Activated naive CD8-positive, alpha-beta T cell treated with anti-CD3 and anti-CD28 coated beads, Interleukin-2, amount 50 U/mL, for 24 hours (primary cell): ENCODE results near the gene IGSF9B.
A peak's percentile ranks its signal among the peaks of the same experiment; 100 is the strongest.

Experiments
- ATAC-seq: fragments of 150-1000 bp; cut with Tn5 transposase; one replicate; pipeline ENCODE4 v1.10.0; 2021
- DNase-seq: peaks from one replicate; pipeline ENCODE4 v3.0.0; 2021
- H3K27ac Mint-ChIP-seq: one replicate; pipeline ENCODE4 v1.8.0; 2021; ENCODE audit warnings: mild to moderate bottlenecking, mixed read lengths
- H3K27me3 Mint-ChIP-seq: one replicate; pipeline ENCODE4 v1.8.0; 2021; ENCODE audit warnings: mixed read lengths
- H3K36me3 Mint-ChIP-seq: one replicate; pipeline ENCODE4 v1.8.0; 2021; ENCODE audit warnings: low read depth, mixed read lengths
- H3K4me1 Mint-ChIP-seq: one replicate; pipeline ENCODE4 v1.8.0; 2021; ENCODE audit warnings: mixed read lengths
- H3K4me3 Mint-ChIP-seq: one replicate; pipeline ENCODE4 v1.8.0; 2021; ENCODE audit warnings: mild to moderate bottlenecking, moderate library complexity, mixed read lengths
- H3K9me3 Mint-ChIP-seq: one replicate; pipeline ENCODE4 v1.8.0; 2021; ENCODE audit warnings: mixed read lengths

IGSF9B gene

DNA sequence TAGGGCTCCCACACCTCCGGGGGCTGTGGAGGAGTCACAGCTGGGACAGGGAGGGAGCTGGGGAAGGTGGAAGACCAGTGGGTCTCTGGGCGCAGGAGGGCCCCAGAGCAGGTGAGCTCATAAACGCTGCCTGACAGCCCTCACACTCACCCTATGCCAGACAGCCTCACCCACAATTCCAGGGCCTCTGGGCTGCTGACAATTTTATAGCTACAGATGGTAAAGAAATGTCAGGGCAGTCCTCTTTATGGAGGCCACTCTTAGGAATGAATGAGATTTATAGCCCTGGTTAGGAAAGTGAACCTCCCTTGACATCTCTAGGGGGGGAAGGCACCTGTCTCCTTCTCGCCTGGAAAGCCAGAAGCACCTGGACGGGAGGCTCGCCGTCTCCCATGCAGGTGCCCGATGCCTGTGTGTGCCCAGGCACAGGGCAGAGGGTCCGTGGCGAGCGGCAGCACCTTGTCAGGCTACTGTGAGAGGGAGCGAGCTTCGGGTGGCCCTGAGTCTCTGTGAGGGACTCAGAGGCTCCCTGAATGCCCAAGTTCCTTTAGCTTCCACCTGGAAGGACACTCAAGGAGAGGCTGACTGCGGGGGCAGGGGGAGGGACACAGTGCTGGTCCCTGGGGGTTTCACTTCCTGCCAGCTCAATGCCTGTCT is 39.9 kb downstream of the IGSF9B start:
- ATAC-seq (no peak), DNase-seq (no peak)
- H3K36me3 Mint-ChIP-seq, result peaks cover 8% of the 10 kb centered on the region
- H3K27me3 Mint-ChIP-seq, result no peaks in the 10 kb centered on the region
- H3K9me3 Mint-ChIP-seq, result no peaks in the 10 kb centered on the region
- no peak overlapping the region for H3K27ac Mint-ChIP-seq
- H3K4me3 Mint-ChIP-seq, result no peak overlapping the region
- no peaks in the 10 kb centered on the region for H3K4me1 Mint-ChIP-seq

GRCh38 chr11:133913761-133914160 is 43.0 kb downstream of the IGSF9B start:
- H3K27me3 Mint-ChIP-seq, result no peaks in the 10 kb centered on the region
- peaks cover 19% of the 10 kb centered on the region for H3K36me3 Mint-ChIP-seq
- H3K9me3 Mint-ChIP-seq, result no peaks in the 10 kb centered on the region
- DNase-seq, result no peak
- H3K27ac Mint-ChIP-seq, result no peak overlapping the region
- ATAC-seq, result no peak
- H3K4me3 Mint-ChIP-seq, result no peak overlapping the region
- no peaks in the 10 kb centered on the region for H3K4me1 Mint-ChIP-seq

GRCh38 chr11:133911171-133911570 is 45.6 kb downstream of the IGSF9B start:
- Mint-ChIP-seq H3K9me3 (no peaks in the 10 kb centered on the region), H3K4me1 (no peaks in the 10 kb centered on the region), H3K27me3 (no peaks in the 10 kb centered on the region), H3K27ac (no peak overlapping the region), H3K36me3 (peaks cover 21% of the 10 kb centered on the region), H3K4me3 (no peak overlapping the region)
- no peak for DNase-seq
- ATAC-seq, result peak; percentile 33

DNA sequence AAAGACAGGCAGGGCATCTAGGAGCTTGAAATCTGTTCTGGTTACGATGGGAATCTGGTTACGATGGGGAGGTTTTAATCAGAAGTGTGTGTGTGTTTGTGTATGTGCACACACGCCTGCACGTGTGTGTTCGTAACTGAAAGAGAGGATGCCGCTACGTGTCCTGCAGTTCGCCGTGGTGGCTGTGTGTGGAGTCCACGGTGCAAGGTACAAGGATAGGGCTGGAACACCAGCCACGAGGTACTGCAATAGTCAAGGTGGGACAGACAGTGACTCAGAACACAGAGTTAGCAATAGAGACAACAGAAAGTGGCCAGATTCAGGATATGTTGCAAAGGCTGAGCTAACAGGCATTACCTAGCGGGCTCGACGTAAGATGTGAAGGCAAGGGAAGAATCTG is 46.7 kb downstream of the IGSF9B start:
- Mint-ChIP-seq H3K4me3 (no peak overlapping the region), H3K27me3 (no peaks in the 10 kb centered on the region), H3K36me3 (peaks cover 19% of the 10 kb centered on the region), H3K27ac (no peak overlapping the region), H3K9me3 (no peaks in the 10 kb centered on the region), H3K4me1 (no peaks in the 10 kb centered on the region)
- ATAC-seq (no peak), DNase-seq (no peak)

DNA sequence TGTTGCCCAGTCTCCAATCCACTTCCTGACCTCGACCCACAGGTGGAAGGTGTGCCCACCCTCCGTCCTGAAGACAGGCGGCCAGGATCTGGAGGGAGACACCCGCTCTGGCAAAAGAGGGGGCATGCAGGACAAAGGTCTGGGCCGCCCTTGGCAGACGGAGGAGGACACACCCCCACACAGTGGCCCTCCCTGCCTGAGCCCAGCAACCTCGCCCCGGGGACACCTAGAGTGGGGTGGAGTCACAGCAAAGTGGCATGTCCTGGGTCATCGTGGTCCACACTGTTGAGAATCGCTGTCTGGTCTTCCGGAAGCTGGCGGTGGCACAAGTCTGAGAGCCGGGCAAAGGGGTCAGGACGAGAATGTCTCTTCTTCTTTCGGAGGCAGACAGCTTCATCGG is 47.9 kb downstream of the IGSF9B start:
- Mint-ChIP-seq H3K27me3 (no peaks in the 10 kb centered on the region), H3K27ac (no peak overlapping the region), H3K4me3 (no peak overlapping the region), H3K4me1 (no peaks in the 10 kb centered on the region), H3K9me3 (no peaks in the 10 kb centered on the region), H3K36me3 (peaks cover 19% of the 10 kb centered on the region)
- DNase-seq, result no peak
- no peak for ATAC-seq

DNA sequence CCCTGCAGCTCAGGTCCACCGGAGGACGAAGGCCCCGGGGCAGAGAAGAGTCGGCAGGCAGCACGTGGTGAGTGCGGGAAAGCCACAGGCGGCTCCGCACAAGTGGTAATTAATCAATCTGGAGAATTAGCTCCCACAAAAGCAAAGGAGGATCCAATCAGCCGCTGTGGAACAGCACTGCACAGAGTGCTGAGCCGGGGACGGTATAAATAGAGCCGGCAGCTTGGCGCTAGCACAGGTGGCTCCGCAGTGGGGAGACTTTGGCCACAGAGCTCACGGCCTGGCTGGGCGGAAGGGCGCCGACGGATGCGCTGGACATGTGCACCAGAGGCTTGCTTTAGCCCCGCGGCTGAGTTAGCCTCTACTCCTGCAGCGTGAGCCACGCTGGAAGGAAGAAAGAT is 48.9 kb downstream of the IGSF9B start:
- no peaks in the 10 kb centered on the region for H3K9me3 Mint-ChIP-seq
- H3K4me1 Mint-ChIP-seq, result no peaks in the 10 kb centered on the region
- H3K27ac Mint-ChIP-seq, result no peak overlapping the region
- no peak overlapping the region for H3K4me3 Mint-ChIP-seq
- no peak for ATAC-seq
- peaks cover 19% of the 10 kb centered on the region for H3K36me3 Mint-ChIP-seq
- DNase-seq, result no peak
- no peaks in the 10 kb centered on the region for H3K27me3 Mint-ChIP-seq

DNA sequence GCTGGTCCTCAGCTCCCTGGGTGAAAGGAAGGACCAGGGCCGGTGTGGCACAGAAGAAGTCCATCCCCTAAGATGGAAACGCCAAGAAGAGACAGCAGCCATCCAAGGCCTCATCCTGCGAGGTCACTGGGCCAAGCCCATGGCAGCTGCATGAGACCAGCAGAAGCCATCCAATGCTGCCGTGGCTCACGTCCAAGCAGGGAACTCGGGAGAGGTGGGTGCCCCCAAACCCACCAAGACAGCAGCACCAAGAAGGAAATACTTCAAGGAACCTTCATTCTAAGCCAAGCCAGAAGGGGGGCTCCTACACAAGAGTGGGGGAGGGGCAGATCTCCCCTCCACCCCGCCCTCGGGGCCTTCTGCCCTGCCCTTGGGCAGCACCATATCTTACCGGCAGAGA is 49.6 kb downstream of the IGSF9B start:
- DNase-seq, result no peak
- Mint-ChIP-seq H3K9me3 (no peaks in the 10 kb centered on the region), H3K4me3 (no peak overlapping the region), H3K27ac (no peak overlapping the region), H3K27me3 (no peaks in the 10 kb centered on the region), H3K4me1 (no peaks in the 10 kb centered on the region), H3K36me3 (peaks cover 17% of the 10 kb centered on the region)
- ATAC-seq, result no peak

- DNase-seq, result no peak
- H3K36me3 Mint-ChIP-seq, result peaks cover 17% of the 10 kb centered on the region
- no peaks in the 10 kb centered on the region for H3K27me3 Mint-ChIP-seq
- no peaks in the 10 kb centered on the region for H3K4me1 Mint-ChIP-seq
- no peak overlapping the region for H3K4me3 Mint-ChIP-seq
- ATAC-seq, result no peak
- H3K9me3 Mint-ChIP-seq, result no peaks in the 10 kb centered on the region
- H3K27ac Mint-ChIP-seq, result no peak overlapping the region
Observed at GRCh38 chr11:133906746-133907145, 50.0 kb downstream of the IGSF9B start.

GRCh38 chr11:133906241-133906640 is 50.5 kb downstream of the IGSF9B start:
- H3K27ac Mint-ChIP-seq, result no peak overlapping the region
- no peak for ATAC-seq
- no peaks in the 10 kb centered on the region for H3K4me1 Mint-ChIP-seq
- H3K9me3 Mint-ChIP-seq, result no peaks in the 10 kb centered on the region
- H3K27me3 Mint-ChIP-seq, result no peaks in the 10 kb centered on the region
- H3K36me3 Mint-ChIP-seq, result peaks cover 14% of the 10 kb centered on the region
- no peak for DNase-seq
- H3K4me3 Mint-ChIP-seq, result no peak overlapping the region

DNA sequence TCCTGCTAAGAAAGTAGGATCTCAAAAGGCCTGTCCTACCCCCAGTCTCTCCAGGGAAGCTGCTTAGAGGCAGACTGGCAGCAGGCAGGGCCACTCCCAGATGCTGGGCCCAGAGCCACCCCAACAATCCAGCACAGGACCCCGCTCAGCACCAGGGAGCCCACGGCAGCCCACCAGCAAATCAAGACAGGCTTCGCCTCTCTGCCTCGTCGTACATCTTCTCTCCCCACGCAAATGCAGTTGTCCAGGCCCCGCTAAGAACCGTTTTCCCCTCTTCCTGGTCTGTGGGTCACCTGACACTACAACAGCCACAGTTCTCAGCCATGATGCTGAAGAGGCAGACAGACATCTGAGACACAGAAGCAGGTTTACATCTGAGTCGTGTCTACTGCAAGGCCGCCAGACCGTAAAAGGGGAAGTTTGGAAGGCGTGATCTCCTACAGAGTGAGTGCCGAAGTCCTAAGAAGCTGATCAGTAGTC is 51.1 kb downstream of the IGSF9B start:
- H3K36me3 Mint-ChIP-seq, result peaks cover 12% of the 10 kb centered on the region
- ATAC-seq, result no peak
- H3K27ac Mint-ChIP-seq, result no peak overlapping the region
- H3K4me3 Mint-ChIP-seq, result no peak overlapping the region
- no peak for DNase-seq
- H3K4me1 Mint-ChIP-seq, result no peaks in the 10 kb centered on the region
- no peaks in the 10 kb centered on the region for H3K27me3 Mint-ChIP-seq
- H3K9me3 Mint-ChIP-seq, result no peaks in the 10 kb centered on the region

DNA sequence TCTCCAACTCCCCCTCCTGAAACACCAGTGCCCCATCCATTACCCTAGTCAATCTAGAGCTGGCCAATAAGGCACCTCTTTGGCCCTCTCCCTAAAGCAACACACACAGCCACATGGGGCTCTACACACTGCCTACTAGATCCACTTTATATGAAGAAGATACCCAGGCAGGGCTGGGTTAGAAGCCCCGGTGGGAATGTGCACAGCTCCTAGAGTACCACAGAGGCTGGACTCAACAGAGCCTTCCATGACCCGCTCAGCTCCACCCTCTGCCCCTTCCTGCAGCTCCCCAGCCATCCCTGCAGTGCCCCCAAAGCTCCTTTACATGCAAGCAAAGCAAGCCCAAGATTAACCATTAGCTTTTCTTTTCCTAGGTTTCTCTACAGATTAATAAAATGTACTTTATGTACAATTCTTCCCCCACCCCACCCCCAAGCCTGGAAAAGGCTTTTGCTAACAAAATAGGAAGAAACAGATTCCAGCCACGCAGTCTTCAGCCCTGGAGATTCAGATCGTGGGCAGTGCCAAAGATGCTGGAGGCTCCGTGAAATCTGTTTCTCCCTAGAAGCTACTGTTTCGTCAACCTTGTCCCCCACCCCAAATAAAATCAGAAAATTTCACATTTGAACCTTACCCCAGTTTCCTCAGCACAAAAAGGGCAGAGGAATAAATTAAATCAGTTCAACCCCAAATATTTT is 51.8 kb downstream of the IGSF9B start:
- no peaks in the 10 kb centered on the region for H3K9me3 Mint-ChIP-seq
- no peak overlapping the region for H3K4me3 Mint-ChIP-seq
- ATAC-seq (no peak), DNase-seq (no peak)
- H3K36me3 Mint-ChIP-seq, result peaks cover 6% of the 10 kb centered on the region
- H3K4me1 Mint-ChIP-seq, result no peaks in the 10 kb centered on the region
- H3K27ac Mint-ChIP-seq, result no peak overlapping the region
- no peaks in the 10 kb centered on the region for H3K27me3 Mint-ChIP-seq

DNA sequence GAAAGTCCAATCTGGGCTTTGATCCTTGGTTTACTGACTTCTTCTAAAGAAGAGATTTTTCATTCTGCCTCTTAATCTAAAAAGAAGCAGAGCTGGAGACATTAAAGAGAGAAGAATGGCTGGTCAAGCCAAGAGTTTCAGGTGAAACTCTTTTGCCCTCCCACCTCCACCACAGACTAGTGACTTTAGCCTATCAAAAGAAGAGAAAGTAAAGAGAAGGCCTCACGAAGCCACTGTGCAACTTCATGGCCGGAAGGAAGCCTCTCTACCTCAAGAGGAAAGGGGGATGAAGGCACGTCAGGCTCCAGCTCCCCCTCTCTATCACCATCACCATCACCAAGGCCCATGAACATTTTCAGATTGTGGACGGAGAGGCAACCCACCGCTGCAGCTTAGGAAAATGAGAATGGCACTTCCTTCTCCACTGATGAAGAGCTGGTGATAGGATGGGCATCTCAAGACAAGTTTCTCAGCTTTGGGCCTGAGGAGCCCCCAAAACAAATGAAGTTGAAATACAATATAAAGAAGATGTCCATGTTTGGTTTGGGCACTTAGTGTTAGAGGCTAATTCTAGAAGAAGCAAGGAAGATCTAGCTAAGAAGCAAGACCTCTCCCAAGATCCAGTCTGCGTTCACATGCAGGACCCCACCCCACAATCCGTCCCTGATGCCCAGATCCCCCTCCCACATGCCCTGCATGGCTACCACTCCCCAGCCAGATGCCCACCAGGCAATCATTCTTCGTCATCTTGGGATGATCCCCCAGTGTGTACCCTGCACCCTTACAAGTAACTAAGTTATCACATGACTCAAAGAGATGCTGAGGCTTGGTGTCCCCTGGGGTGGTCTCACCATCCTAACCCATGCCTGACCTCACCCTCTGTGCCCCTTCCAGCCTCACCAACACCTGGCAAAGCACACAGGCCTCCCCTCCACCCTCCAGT is 52.6 kb downstream of the IGSF9B start:
- no peaks in the 10 kb centered on the region for H3K4me1 Mint-ChIP-seq
- no peaks in the 10 kb centered on the region for H3K27me3 Mint-ChIP-seq
- no peak overlapping the region for H3K27ac Mint-ChIP-seq
- no peaks in the 10 kb centered on the region for H3K9me3 Mint-ChIP-seq
- DNase-seq, result no peak
- no peak for ATAC-seq
- H3K4me3 Mint-ChIP-seq, result no peak overlapping the region
- H3K36me3 Mint-ChIP-seq, result peaks cover 2% of the 10 kb centered on the region

GRCh38 chr11:133903056-133903455 is 53.7 kb downstream of the IGSF9B start:
- DNase-seq (no peak), ATAC-seq (no peak)
- Mint-ChIP-seq H3K36me3 (peaks cover 3% of the 10 kb centered on the region), H3K4me3 (no peak overlapping the region), H3K27me3 (no peaks in the 10 kb centered on the region), H3K4me1 (no peaks in the 10 kb centered on the region), H3K27ac (no peak overlapping the region), H3K9me3 (no peaks in the 10 kb centered on the region)

DNA sequence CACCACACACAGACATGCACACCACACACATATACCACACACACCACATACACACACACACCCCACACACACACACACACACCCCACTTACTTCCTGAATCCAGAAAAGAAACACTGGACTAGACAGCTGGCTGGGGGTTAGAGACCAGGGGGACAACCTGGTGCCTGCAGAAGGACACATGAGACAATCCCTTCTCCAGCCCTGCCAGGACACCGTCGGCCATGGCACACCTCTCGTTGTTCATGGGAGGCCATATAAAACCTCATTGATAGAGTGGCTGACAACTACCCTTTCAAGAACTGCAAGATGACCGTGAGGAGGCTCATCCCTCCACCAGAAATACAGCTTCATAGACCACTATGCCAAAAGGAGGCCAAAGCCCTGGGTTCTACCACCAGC is 54.3 kb downstream of the IGSF9B start:
- no peak overlapping the region for H3K4me3 Mint-ChIP-seq
- DNase-seq (no peak), ATAC-seq (no peak)
- no peaks in the 10 kb centered on the region for H3K27me3 Mint-ChIP-seq
- no peak overlapping the region for H3K27ac Mint-ChIP-seq
- no peaks in the 10 kb centered on the region for H3K4me1 Mint-ChIP-seq
- H3K9me3 Mint-ChIP-seq, result no peaks in the 10 kb centered on the region
- peaks cover 5% of the 10 kb centered on the region for H3K36me3 Mint-ChIP-seq

DNA sequence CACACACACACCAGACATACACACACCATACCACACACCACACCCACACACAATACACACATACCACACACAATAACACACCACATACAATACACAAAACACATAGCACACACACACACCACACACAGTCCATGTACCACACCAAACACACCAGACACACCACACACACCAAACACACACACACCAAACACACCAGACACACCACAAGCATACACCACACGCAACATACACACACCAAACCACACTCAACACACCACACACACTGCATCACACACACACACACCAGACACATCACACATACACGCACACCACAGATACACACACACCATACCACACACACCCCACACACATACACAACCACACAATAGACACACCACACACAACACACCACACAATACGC is 54.8 kb downstream of the IGSF9B start:
- H3K27ac Mint-ChIP-seq, result no peak overlapping the region
- H3K36me3 Mint-ChIP-seq, result peaks cover 5% of the 10 kb centered on the region
- no peaks in the 10 kb centered on the region for H3K27me3 Mint-ChIP-seq
- ATAC-seq, result no peak
- no peaks in the 10 kb centered on the region for H3K4me1 Mint-ChIP-seq
- no peak overlapping the region for H3K4me3 Mint-ChIP-seq
- no peak for DNase-seq
- no peaks in the 10 kb centered on the region for H3K9me3 Mint-ChIP-seq
